CD1c-positive myeloid dendritic cell (primary cell): ENCODE measurements around the gene PHF3.

ENCODE experiments used
- DNase-seq: peaks from one replicate; pipeline ENCODE4 v3.0.0-alpha.2; 2016; ENCODE audit errors: extremely low spot score

Gene PHF3, protein sequence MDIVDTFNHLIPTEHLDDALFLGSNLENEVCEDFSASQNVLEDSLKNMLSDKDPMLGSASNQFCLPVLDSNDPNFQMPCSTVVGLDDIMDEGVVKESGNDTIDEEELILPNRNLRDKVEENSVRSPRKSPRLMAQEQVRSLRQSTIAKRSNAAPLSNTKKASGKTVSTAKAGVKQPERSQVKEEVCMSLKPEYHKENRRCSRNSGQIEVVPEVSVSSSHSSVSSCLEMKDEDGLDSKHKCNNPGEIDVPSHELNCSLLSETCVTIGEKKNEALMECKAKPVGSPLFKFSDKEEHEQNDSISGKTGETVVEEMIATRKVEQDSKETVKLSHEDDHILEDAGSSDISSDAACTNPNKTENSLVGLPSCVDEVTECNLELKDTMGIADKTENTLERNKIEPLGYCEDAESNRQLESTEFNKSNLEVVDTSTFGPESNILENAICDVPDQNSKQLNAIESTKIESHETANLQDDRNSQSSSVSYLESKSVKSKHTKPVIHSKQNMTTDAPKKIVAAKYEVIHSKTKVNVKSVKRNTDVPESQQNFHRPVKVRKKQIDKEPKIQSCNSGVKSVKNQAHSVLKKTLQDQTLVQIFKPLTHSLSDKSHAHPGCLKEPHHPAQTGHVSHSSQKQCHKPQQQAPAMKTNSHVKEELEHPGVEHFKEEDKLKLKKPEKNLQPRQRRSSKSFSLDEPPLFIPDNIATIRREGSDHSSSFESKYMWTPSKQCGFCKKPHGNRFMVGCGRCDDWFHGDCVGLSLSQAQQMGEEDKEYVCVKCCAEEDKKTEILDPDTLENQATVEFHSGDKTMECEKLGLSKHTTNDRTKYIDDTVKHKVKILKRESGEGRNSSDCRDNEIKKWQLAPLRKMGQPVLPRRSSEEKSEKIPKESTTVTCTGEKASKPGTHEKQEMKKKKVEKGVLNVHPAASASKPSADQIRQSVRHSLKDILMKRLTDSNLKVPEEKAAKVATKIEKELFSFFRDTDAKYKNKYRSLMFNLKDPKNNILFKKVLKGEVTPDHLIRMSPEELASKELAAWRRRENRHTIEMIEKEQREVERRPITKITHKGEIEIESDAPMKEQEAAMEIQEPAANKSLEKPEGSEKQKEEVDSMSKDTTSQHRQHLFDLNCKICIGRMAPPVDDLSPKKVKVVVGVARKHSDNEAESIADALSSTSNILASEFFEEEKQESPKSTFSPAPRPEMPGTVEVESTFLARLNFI (N-terminal part only)

DNA sequence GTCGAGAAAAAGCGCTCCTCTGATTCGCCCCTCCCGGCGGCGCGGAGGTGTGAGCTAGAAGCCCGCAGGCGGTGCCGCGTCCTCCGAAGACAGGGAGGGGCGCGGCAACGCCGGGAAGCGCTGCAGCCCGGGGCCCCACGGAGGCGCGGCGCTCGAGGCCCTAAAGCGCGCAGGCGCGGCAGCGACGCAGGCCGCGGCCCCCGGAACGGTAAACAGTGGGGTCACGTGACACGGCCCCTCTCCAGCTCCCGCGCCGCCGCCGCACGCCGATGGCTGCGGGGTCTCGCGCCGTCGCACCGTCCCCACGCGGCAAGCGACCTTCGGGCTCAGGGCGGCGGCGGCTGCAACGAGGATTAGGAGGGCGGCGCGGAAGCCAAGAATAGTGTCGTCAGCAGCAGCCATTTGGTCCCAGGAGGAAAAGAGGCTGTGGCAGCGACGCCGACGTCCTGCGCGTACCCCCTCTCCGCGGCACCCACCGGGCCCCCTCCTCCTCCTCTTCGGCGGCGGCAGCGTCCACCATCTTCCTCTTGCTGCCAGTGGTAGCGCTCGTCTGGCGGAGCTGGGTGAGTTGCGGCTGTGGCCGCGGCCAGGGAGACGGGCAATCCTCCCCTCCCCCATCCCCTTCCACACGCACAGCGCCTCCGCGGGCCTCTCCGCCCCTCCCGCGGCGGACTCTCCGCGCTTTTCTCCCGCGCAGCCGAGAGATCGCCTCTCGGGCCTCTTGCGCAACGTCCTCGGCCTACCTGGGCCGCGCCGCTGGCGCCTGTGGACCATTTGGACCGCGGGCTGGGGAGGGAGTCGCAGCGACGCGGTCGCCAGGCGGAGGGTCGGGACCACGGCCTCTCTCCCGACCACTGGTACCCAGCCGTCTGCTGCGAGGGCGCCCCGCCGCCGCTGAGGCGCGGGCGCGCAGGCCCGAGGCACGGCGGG lies at the start of gene PHF3:
Gene PHF3, plus strand, starts transcription at position 215 of the 930 bp plus-strand sequence. CDS start 10,750 bp downstream, outside the sequence.
- peak; percentile 95 for DNase-seq

DNA sequence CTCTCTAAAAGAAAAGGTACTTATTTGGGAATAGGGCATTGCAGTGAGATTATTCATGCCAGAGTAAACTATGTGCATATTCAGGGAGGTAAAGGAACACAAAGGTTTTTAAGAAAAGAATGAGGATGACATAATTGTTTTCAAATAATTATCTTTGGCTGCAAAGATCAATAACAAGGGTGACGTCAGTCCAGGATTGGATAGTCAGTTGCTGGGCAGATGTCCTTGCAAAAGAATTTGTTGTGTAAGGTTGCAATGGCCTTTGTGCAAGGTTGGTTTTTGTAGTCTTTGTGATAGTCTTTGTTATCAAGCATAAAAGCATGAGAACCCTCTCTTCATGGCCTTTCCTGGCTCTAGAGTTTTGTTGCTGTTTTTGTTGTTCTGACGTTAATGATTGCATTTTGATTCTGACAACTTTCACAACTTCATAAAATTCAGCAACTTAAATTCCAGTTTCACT lies 45.6 kb upstream of the PHF3 start:
- DNase-seq, result no peak

GRCh38 chr6:63592886-63593285 lies 42.7 kb upstream of the PHF3 start:
- no peak for DNase-seq

DNA sequence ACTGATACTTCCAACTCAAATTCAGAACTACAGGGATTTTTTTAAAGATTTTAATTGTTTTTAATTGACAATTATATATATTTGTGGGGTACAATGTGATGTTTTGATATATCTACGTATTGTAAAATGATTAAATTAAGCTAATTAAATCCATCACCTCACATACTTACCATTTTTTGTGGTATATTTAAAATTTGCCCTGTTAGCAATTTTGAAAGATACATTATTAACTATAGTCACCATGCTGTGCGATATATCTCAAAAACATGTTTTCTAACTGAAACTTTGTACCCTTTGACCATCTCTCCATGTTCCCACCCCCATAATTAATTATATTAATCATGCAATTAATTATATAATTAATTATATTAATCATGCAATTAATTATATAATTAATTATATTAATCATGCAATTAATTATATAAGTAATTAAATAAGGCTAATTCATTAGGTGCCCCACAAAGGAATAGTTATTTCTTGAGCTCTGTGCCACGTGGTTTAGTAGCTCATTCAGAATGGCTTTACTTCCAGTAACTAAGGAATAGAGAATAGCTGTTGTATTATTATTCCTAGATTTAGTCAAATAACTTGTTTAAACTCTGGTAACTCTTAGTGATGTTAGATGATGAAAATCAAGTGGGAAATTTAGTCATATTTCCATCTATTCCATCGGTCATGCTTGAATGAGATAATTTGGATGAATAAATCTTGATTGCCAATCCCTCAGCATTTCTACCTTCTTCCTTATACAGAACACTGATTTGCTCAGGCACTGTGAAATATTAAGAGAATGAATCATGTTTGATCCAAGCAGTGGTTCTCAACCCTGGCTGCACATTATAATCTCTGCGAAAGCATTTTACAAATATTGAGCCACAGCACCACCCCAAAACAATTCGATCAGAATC lies 38.2 kb upstream of the PHF3 start:
- DNase-seq, result no peak

DNA sequence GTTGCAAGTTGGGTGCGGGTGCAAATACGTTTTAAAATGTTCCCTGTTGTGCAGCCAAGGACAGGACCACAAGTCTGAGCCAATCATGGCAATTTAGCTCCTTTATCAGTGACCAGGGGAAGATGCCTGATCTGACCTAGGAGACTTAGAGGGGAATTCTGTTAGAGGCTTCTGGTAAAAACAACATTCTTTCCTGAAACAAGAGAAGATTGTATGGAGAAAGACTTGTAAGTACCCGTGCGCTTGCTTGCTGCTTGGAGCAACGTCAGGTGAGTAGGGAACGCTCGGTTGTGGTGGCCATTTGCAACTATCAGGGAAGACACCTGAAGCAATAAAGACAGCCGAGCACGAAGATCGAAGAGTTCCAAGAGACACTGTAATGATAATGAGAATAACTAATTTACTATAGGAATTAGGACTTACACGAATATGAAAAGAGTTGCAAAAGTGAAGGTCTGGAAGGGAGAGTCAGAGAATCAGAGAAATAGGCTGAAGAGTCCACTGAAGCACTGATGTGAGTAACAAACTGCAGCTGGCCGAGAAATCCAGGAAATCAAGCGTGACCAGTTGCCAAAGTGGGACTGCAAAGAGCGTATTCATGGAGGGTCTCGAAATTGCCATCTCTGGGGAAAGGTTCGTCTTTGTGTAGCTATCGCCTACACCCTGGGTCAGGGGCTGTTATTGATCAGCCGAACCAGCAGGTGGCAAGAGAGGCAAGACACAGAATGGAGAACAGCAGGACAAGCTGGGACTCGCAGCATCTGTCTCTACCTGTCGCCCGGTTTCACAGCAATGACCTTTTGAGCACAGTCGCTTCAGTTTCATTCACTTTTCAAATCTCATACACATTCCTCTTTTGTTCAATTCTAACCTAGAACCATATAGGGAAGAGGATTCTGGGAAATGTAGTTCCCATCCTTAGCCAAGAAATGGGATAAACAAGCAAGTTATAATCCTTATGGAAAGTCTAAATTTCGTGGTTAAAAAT lies 37.3 kb upstream of the PHF3 start:
- peak; percentile 71 for DNase-seq

GRCh38 chr6:63599243-63599642 lies 36.4 kb upstream of the PHF3 start:
- DNase-seq, result no peak

DNA sequence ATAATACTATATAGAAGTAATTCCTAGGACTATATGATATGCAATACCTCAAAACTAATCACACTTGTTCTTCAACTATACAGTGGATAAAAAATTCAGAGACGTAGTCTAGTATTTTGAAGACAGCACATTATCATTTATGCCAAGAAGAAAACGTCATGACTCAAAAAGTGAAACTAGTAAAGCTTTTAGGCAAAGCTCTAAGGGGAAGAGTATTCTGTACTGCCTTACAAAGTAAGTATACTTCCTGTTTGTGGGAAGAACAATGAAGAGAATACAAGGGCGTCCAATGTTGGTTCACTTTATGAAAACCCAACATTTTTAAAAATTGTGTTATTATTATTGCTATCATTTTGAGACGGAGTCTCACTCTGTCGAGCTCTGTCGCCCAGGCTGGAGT lies 35.5 kb upstream of the PHF3 start:
- peak; percentile 28 for DNase-seq

DNA sequence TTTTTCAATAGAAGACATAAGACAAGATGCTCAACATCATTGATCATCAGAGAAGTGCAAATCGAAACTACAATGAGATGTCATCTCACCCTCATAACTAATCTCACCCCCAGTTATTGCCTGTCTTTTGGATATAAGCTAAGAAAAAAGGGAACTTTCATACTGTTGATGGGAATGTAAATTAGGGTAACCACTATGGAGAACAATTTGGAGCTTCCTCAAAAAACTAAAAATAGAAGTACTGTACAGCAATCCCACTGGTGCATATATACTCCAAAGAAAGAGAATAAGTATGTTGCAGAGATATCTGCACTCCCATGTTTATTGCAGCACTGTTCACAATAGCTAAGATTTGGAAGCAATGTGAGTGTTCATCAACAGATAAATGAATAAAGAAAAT lies 26.4 kb upstream of the PHF3 start:
- DNase-seq, result peak; percentile 28

- no peak for DNase-seq
Measured at GRCh38 chr6:63610944-63611343, 24.7 kb upstream of the PHF3 start.

- no peak for DNase-seq
Measured at GRCh38 chr6:63611560-63611959, 24.0 kb upstream of the PHF3 start.

GRCh38 chr6:63615590-63615989 lies 20.0 kb upstream of the PHF3 start:
- no peak for DNase-seq

- no peak for DNase-seq
Measured at GRCh38 chr6:63624091-63624490, 11.5 kb upstream of the PHF3 start.

- no peak for DNase-seq
Measured at GRCh38 chr6:63630466-63630865, 5.1 kb upstream of the PHF3 start.

GRCh38 chr6:63634630-63635029 lies 972 bp upstream of the PHF3 start:
- DNase-seq, result no peak

DNA sequence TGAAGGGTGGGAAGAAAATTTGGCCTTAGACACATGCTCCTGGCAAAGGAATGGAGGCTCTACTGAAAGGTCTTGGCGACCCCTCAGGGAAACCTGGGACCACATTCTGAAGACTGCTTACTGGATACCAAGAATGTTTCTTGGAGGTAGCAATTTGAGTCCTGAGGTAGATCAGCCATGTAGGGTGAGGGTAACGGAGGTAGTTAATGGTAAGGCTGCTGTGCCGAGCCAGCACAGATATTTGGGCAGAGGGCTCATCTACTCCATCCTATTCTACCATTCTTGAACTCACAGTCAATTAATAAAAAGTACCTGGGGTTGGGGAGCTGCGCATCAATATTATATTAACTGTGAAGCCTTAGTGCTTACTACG lies 401 bp upstream of the PHF3 start:
- DNase-seq, result no peak

DNA sequence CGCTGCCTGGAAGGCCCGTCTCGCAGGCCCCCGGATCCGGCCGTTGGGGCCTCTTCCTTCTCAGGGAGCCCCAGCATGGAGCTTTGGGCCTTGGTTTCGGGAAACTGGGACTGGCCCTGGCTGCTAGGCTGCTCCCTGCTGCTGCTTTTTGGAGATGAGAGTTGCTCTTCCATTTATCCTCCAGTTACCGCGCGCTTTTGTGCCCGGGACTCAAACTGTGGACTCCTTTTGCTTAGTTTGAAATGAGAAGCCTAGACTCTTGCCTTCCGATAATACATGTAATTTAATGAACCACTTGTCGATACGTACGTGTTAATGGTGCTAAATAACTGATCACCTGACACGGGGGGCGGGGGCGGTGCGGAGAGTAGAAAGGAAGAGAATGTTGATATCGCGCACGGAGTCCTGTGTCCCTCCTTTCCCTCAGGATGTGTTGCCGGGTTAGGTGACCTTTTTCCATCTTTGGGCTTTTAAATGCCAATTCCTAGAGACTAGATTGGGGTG lies 968 bp downstream of the PHF3 start:
- DNase-seq, result peak; percentile 58

GRCh38 chr6:63637865-63638445 lies 2.4 kb downstream of the PHF3 start:
- no peak for DNase-seq

DNA sequence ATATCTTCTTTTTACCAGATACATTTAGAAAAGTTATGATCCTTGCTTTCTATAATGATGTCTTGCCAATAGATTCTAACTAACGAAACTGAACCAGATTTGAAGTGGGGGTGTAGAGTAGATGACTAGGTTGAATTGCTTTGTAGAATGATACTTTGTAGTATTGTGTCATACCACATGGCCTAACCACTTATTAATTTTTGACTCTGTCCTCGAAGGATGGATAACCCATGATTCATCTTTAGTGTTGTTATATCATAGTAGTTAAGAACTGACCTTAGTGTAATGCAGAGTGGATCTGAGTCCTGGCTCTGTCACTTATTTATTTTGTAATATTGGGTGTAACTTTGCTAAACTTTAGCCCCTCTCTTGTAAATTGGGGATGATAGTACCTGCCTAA lies 4.5 kb downstream of the PHF3 start:
- no peak for DNase-seq
